Measurements from ENCODE around the gene ZNF568. TPM values are rescaled to one million over a fixed set of nuclear protein-coding genes. Genes with fewer than 3 reads are reported as not detected.

Gene ZNF568
- total RNA-seq = 10 to 100 TPM in 3 of 9 donors, 1 to 10 TPM in 6; 6.6 to 12.1 (median 9.4) TPM
- polyA plus RNA-seq = 1 to 10 TPM; 3.7 to 5.8 TPM
- long read RNA-seq, donor 1, partial matches to known transcripts = 1 of 14 reads
- long read RNA-seq, donor 1, other reads (novel, unspliced or antisense) = 6 of 14 reads
- long read RNA-seq, donor 2, transcript ZNF568-206 (9 exons, 2,378 nt) = major isoform, 5 of 21 reads
- long read RNA-seq, donor 2, partial matches to known transcripts = 1 of 21 reads
- long read RNA-seq, donor 2, other reads (novel, unspliced or antisense) = 7 of 21 reads
- long read RNA-seq, donor 3, partial matches to known transcripts = 0 of 11 reads
- long read RNA-seq, donor 3, other reads (novel, unspliced or antisense) = 5 of 11 reads

DNA sequence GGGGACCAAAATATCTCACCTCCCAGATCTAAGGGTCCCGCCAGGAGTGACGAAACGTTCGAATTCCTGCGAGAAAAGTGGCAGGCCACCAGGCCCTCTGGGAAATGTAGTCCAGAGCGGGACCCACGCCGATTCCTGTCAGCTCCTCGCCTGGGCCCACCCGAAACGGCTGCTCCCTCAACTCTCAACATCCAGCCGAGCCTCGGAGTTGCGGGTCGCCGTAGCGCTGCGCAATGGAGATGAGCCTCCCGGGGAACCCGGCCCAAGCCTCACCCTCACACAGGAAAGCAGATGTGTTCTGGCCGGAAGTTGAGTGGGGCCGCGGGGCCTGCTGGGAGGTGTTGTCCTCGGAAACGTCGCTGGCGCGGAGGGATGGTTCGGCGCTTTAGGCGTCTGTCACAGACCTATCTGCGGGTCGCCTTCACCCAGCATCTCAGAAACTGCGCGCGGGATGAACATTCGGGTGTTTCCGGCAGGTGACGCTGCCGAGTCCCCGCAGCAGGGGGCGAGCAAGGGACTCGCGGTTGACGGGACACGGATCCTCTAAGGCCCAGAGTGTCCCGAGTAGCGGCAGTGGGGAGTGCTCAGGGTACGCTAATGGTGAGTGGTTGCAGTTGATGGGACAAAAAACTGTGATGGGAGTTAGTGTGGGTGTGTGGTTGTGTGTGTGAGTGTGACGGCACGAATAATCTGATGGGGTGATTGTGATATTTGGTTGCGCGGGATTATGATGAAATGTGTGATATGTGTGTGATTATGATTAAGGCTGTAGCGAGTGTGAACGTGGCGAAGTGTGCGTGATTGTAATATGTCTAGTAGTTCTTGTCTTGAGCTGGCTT, at the start of gene ZNF568, which contains the start of gene ZNF829:
Gene ZNF568, plus strand, starts transcription at position 341 of the 839 bp plus-strand sequence. CDS start 6,439 bp downstream, outside the sequence.
Gene ZNF829, minus strand, starts transcription at position 300 of the 839 bp plus-strand sequence. CDS start 1,124 bp downstream, outside the sequence.
- H3K27ac ChIP-seq = peak within 1 kb of the TSS; percentile 80 to 98 (median 97)
- H3K9me3 ChIP-seq = peaks cover 0 to 33% (median 3%) of the 10 kb centered on the region in 12 donors
- H3K4me1 ChIP-seq = peaks cover 0 to 18% (median 11%) of the 10 kb centered on the region in 12 donors
- 0% methylated on average over 40 to 57 of the region's 57 CpGs for WGBS, 4 donors
- H3K36me3 ChIP-seq = peaks cover 0 to 53% (median 33%) of the 10 kb centered on the region in 9 donors
- no peak for TF ChIP-seq POLR2A (IDR thresholded peaks at IDR 0.05)
- TF ChIP-seq, protein P1, sequence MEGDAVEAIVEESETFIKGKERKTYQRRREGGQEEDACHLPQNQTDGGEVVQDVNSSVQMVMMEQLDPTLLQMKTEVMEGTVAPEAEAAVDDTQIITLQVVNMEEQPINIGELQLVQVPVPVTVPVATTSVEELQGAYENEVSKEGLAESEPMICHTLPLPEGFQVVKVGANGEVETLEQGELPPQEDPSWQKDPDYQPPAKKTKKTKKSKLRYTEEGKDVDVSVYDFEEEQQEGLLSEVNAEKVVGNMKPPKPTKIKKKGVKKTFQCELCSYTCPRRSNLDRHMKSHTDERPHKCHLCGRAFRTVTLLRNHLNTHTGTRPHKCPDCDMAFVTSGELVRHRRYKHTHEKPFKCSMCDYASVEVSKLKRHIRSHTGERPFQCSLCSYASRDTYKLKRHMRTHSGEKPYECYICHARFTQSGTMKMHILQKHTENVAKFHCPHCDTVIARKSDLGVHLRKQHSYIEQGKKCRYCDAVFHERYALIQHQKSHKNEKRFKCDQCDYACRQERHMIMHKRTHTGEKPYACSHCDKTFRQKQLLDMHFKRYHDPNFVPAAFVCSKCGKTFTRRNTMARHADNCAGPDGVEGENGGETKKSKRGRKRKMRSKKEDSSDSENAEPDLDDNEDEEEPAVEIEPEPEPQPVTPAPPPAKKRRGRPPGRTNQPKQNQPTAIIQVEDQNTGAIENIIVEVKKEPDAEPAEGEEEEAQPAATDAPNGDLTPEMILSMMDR (IDR thresholded peaks at IDR 0.05) = peak; percentile 44 to 85 (median 61)
- DNase-seq (peak; percentile 91 to 95 (median 93)), ATAC-seq (peak; percentile 94 to 99 (median 98))
- peak within 1 kb of the TSS; percentile 60 to 87 (median 80) for H3K4me3 ChIP-seq
- H3K27me3 ChIP-seq = no peaks in the 10 kb centered on the region
- intact Hi-C loops (cut with DNase I) = loop anchor here in 3 of 10 donors (1.0 to 10.0 kb wide), 6 partner anchors 61 to 551 kb away; partner anchors contain the start of genes ZNF345 (in 2 of the 3), ZNF850 (in 2 of the 3), ZNF383 (in 1 of the 3) and ZNF420 (in 1 of the 3)

GRCh38 chr19:36876993-36877938, 38.9 kb upstream of the ZNF568 start:
- ATAC-seq (no peak), DNase-seq (no peak)
- Histone ChIP-seq H3K27ac (no peak overlapping the region), H3K27me3 (no peaks in the 10 kb centered on the region), H3K36me3 (peaks cover 21 to 86% (median 32%) of the 10 kb centered on the region in 9 donors), H3K4me3 (no peak overlapping the region), H3K4me1 (no peaks in the 10 kb centered on the region), H3K9me3 (peaks cover 12 to 100% (median 99%) of the 10 kb centered on the region in 12 donors)
- intact Hi-C loops (cut with DNase I) = loop anchor here in 2 of 10 donors (10.0 kb wide), 3 partner anchors 122 to 688 kb away; no protein-coding TSS in a partner anchor
- TF ChIP-seq POLR2A (IDR thresholded peaks at IDR 0.05) = no peak
- TF ChIP-seq, protein P1 (IDR thresholded peaks at IDR 0.05) = no peak
- 97 to 98% (median 98%) methylated on average over 10 of the region's 10 CpGs for WGBS, 4 donors

- H3K4me1 ChIP-seq = no peaks in the 10 kb centered on the region
- H3K36me3 ChIP-seq = peaks cover 28 to 94% (median 40%) of the 10 kb centered on the region in 9 donors
- peaks cover 31 to 100% (median 100%) of the 10 kb centered on the region in 12 donors for H3K9me3 ChIP-seq
- DNase-seq = no peak
- H3K27ac ChIP-seq = no peak overlapping the region
- ATAC-seq = no peak
- no peak for TF ChIP-seq POLR2A (IDR thresholded peaks at IDR 0.05)
- TF ChIP-seq, protein P1 (IDR thresholded peaks at IDR 0.05) = no peak
- no peak overlapping the region for H3K4me3 ChIP-seq
- intact Hi-C loops (cut with DNase I) = loop anchor here in 1 of 10 donors (10.0 kb wide), 1 partner anchor 243 kb away; no protein-coding TSS in a partner anchor
- 94 to 100% (median 97%) methylated on average over 3 of the region's 3 CpGs for WGBS, 4 donors
- H3K27me3 ChIP-seq = no peaks in the 10 kb centered on the region
Observed at GRCh38 chr19:36891768-36892357, 24.3 kb upstream of the ZNF568 start.

Measured in heart left ventricle (tissue), 16 donors.